Neuronal stem cell (in vitro differentiated cells): ENCODE measurements around the gene ITGA11.
A peak's percentile ranks its signal among the peaks of the same experiment; 100 is the strongest.

Experiments
- DNase-seq: peaks from one replicate; pipeline ENCODE4 v3.0.0-alpha.2; 2013; ENCODE audit warnings: low spot score
- H2AFZ ChIP-seq: one replicate; pipeline ENCODE4 v1.6.1; 2013; ENCODE audit warnings: mild to moderate bottlenecking, low read length, inconsistent platforms
- H2AK5ac ChIP-seq: 2 replicates; pipeline ENCODE4 v1.6.1; 2013; ENCODE audit warnings: low read depth, mild to moderate bottlenecking, inconsistent platforms, low read length, moderate library complexity, mixed read lengths
- H2BK120ac ChIP-seq: 2 replicates; pipeline ENCODE4 v1.6.1; 2013; ENCODE audit warnings: low read depth, mild to moderate bottlenecking, inconsistent platforms, low read length, moderate library complexity, mixed read lengths
- H2BK12ac ChIP-seq: one replicate; pipeline ENCODE4 v1.6.1; 2013; ENCODE audit warnings: low read length, inconsistent platforms
- H2BK15ac ChIP-seq: 2 replicates; pipeline ENCODE4 v1.6.1; 2013; ENCODE audit warnings: mild to moderate bottlenecking, low read length, inconsistent platforms, mixed read lengths
- H2BK5ac ChIP-seq: one replicate; pipeline ENCODE4 v1.6.1; 2013; ENCODE audit warnings: inconsistent platforms, mild to moderate bottlenecking, low read length, moderate library complexity
- H3K14ac ChIP-seq: one replicate; pipeline ENCODE4 v1.6.1; 2013; ENCODE audit warnings: low read length, inconsistent platforms
- H3K18ac ChIP-seq: 2 replicates; pipeline ENCODE4 v1.6.1; 2013; ENCODE audit warnings: low read length, inconsistent platforms
- H3K23ac ChIP-seq: 2 replicates; pipeline ENCODE4 v1.6.1; 2013; ENCODE audit warnings: low read depth, mild to moderate bottlenecking, mixed read lengths, low read length, inconsistent platforms; ENCODE audit not compliant: poor library complexity
- H3K27ac ChIP-seq: replicated peaks from 3 replicates; pipeline ENCODE4 v1.5.1; 2013; ENCODE audit warnings: low read length, inconsistent platforms
- H3K27me3 ChIP-seq, 3 experiments: 2 replicates each; pipeline ENCODE4 v1.6.1; 2013; ENCODE audit warnings: low read length in 3 of 3, mild to moderate bottlenecking in 2 of 3, inconsistent platforms in 1 of 3, low read depth in 1 of 3, mixed read lengths in 1 of 3, moderate library complexity in 1 of 3; ENCODE audit not compliant: control insufficient read depth in 3 of 3, insufficient read depth in 3 of 3
- H3K36me3 ChIP-seq, 2 donors: replicated peaks in 1 of 2; 2 replicates each; pipeline ENCODE4 v1.6.1; 2013; ENCODE audit warnings: low read length in 2 of 2; ENCODE audit not compliant: control insufficient read depth in 2 of 2, insufficient read depth in 2 of 2
- H3K4ac ChIP-seq: 2 replicates; pipeline ENCODE4 v1.6.1; 2013; ENCODE audit warnings: inconsistent platforms, mild to moderate bottlenecking, low read length, moderate library complexity
- H3K4me1 ChIP-seq, 2 donors: 1 replicate in 1 of 2; 2 replicates in 1 of 2; pipeline ENCODE4 v1.6.1; 2013; ENCODE audit warnings: low read length in 2 of 2, low read depth in 1 of 2; ENCODE audit not compliant: control insufficient read depth in 2 of 2, insufficient read depth in 1 of 2
- H3K4me2 ChIP-seq: one replicate; pipeline ENCODE4 v1.6.1; 2013; ENCODE audit warnings: mild to moderate bottlenecking, low read length, inconsistent platforms; ENCODE audit not compliant: insufficient read depth, poor library complexity, severe bottlenecking
- H3K4me3 ChIP-seq, 2 donors: 2 replicates each; pipeline ENCODE4 v1.5.1; 2013; ENCODE audit warnings: low read length in 2 of 2, mild to moderate bottlenecking in 2 of 2, inconsistent platforms in 1 of 2, moderate library complexity in 1 of 2
- H3K79me1 ChIP-seq: one replicate; pipeline ENCODE4 v1.6.1; 2013; ENCODE audit warnings: low read depth, mild to moderate bottlenecking, inconsistent platforms, low read length, moderate library complexity
- H3K9ac ChIP-seq: one replicate; pipeline ENCODE4 v1.6.1; 2013; ENCODE audit warnings: mild to moderate bottlenecking, low read depth, low read length, inconsistent platforms; ENCODE audit not compliant: poor library complexity
- H3K9me3 ChIP-seq, 2 donors: replicated peaks in 1 of 2; 2 replicates each; pipeline versions ENCODE3 to v1.6.1; 2013; ENCODE audit warnings: low read length in 2 of 2, mild to moderate bottlenecking in 2 of 2, inconsistent platforms in 1 of 2, low read depth in 1 of 2, mixed read lengths in 1 of 2, moderate library complexity in 1 of 2; ENCODE audit not compliant: control insufficient read depth in 2 of 2, insufficient read depth in 1 of 2
- H4K8ac ChIP-seq: one replicate; pipeline ENCODE4 v1.6.1; 2013; ENCODE audit warnings: low read depth, mild to moderate bottlenecking, inconsistent platforms, low read length, moderate library complexity
- H4K91ac ChIP-seq: one replicate; pipeline ENCODE4 v1.6.1; 2013; ENCODE audit warnings: low read length, low read depth, mild to moderate bottlenecking, inconsistent platforms; ENCODE audit not compliant: poor library complexity
- WGBS, 2 donors: extraction: QIAGEN DNeasy Blood & Tissue Kit; methylation state at CpG; one replicate each; pipeline ENCODE4 v1.1.7; 2013; ENCODE audit warnings: missing lambda C conversion rate in 2 of 2, mixed read lengths in 1 of 2; ENCODE audit not compliant: insufficient read length in 2 of 2, insufficient replicate concordance in 1 of 2; ENCODE audit errors: extremely low coverage in 2 of 2; 5-methylcytosine and 5-hydroxymethylcytosine counted together

Gene ITGA11

GRCh38 chr15:68290715-68291114 lies 141.2 kb downstream of the ITGA11 start:
- no peak overlapping the region for H3K4me3 ChIP-seq
- H3K4me2 ChIP-seq = no peak overlapping the region
- no peak overlapping the region for H3K27ac ChIP-seq
- H3K9ac ChIP-seq = no peak overlapping the region
- H3K9me3 ChIP-seq = no peaks in the 10 kb centered on the region
- no peak overlapping the region for H2BK5ac ChIP-seq
- H4K8ac ChIP-seq = no peak overlapping the region
- H3K4me1 ChIP-seq = no peaks in the 10 kb centered on the region
- H3K23ac ChIP-seq = no peak overlapping the region
- peaks cover 15 to 71% of the 10 kb centered on the region in 2 donors for H3K36me3 ChIP-seq
- H3K4ac ChIP-seq = no peak overlapping the region
- no peak overlapping the region for H4K91ac ChIP-seq
- no peak overlapping the region for H2BK120ac ChIP-seq
- H2BK12ac ChIP-seq = no peak overlapping the region
- no peak overlapping the region for H2BK15ac ChIP-seq
- H3K27me3 ChIP-seq = no peaks in the 10 kb centered on the region
- H3K18ac ChIP-seq = no peak overlapping the region
- WGBS, 2 donors = no CpG with 5 or more reads among the region's 8 CpGs
- no peak for DNase-seq
- H2AK5ac ChIP-seq = no peak overlapping the region
- H3K14ac ChIP-seq = no peak overlapping the region
- no peak overlapping the region for H2AFZ ChIP-seq
- H3K79me1 ChIP-seq = peaks cover 4% of the 10 kb centered on the region

GRCh38 chr15:68289621-68290352 lies 142.2 kb downstream of the ITGA11 start:
- Histone ChIP-seq H3K4me3 (no peak overlapping the region), H3K36me3 (peaks cover 17 to 80% of the 10 kb centered on the region in 2 donors), H2AK5ac (no peak overlapping the region)

GRCh38 chr15:68289057-68289456 lies 142.9 kb downstream of the ITGA11 start:
- no peak overlapping the region for H2BK5ac ChIP-seq
- no peak overlapping the region for H2BK12ac ChIP-seq
- no peak overlapping the region for H3K14ac ChIP-seq
- H3K27me3 ChIP-seq = no peaks in the 10 kb centered on the region
- no peak overlapping the region for H2BK15ac ChIP-seq
- H4K91ac ChIP-seq = no peak overlapping the region
- H4K8ac ChIP-seq = no peak overlapping the region
- no peak overlapping the region for H2AK5ac ChIP-seq
- H3K4me3 ChIP-seq = no peak overlapping the region
- H3K79me1 ChIP-seq = peaks cover 9% of the 10 kb centered on the region
- H2BK120ac ChIP-seq = no peak overlapping the region
- no peak overlapping the region for H3K23ac ChIP-seq
- no peak overlapping the region for H3K4me2 ChIP-seq
- peaks cover 20 to 87% of the 10 kb centered on the region in 2 donors for H3K36me3 ChIP-seq
- peaks cover 3 to 15% of the 10 kb centered on the region in 2 donors for H3K9me3 ChIP-seq
- no CpG with 5 or more reads among the region's 2 CpGs for WGBS, 2 donors
- H3K4me1 ChIP-seq = no peaks in the 10 kb centered on the region
- no peak overlapping the region for H3K18ac ChIP-seq
- no peak overlapping the region for H2AFZ ChIP-seq
- no peak overlapping the region for H3K9ac ChIP-seq
- H3K27ac ChIP-seq = no peak overlapping the region
- no peak overlapping the region for H3K4ac ChIP-seq
- no peak for DNase-seq

More at GRCh38 chr15:68289621-68290352, 142.2 kb downstream of the ITGA11 start:
- H4K91ac ChIP-seq = no peak overlapping the region
- no peak for DNase-seq
- H3K18ac ChIP-seq = no peak overlapping the region
- H3K9ac ChIP-seq = no peak overlapping the region
- H2BK12ac ChIP-seq = no peak overlapping the region
- peaks cover 0 to 7% of the 10 kb centered on the region in 2 donors for H3K9me3 ChIP-seq
- no peak overlapping the region for H2BK5ac ChIP-seq
- no peaks in the 10 kb centered on the region for H3K4me1 ChIP-seq
- no peak overlapping the region for H3K23ac ChIP-seq
- no peaks in the 10 kb centered on the region for H3K27me3 ChIP-seq
- H2AFZ ChIP-seq = no peak overlapping the region
- peaks cover 6% of the 10 kb centered on the region for H3K79me1 ChIP-seq
- no peak overlapping the region for H3K4me2 ChIP-seq
- H3K14ac ChIP-seq = no peak overlapping the region
- no peak overlapping the region for H2BK120ac ChIP-seq
- no peak overlapping the region for H3K27ac ChIP-seq
- WGBS, 2 donors = no CpG with 5 or more reads among the region's 14 CpGs
- no peak overlapping the region for H4K8ac ChIP-seq
- no peak overlapping the region for H3K4ac ChIP-seq
- no peak overlapping the region for H2BK15ac ChIP-seq

- Histone ChIP-seq H4K8ac (no peak overlapping the region), H3K14ac (peak overlapping the region; percentile 82), H2AFZ (no peak overlapping the region), H3K4me2 (no peak overlapping the region), H3K9me3 (peaks cover 3 to 16% of the 10 kb centered on the region in 2 donors), H3K4ac (no peak overlapping the region), H4K91ac (no peak overlapping the region), H2BK15ac (no peak overlapping the region), H3K4me3 (no peak overlapping the region), H2AK5ac (no peak overlapping the region), H3K4me1 (peaks cover 5 to 10% of the 10 kb centered on the region in 2 donors), H2BK5ac (no peak overlapping the region), H3K23ac (no peak overlapping the region), H3K79me1 (peaks cover 9% of the 10 kb centered on the region), H3K27ac (no peak overlapping the region), H3K18ac (no peak overlapping the region), H2BK12ac (no peak overlapping the region), H3K36me3 (peaks cover 20 to 69% of the 10 kb centered on the region in 2 donors), H3K9ac (no peak overlapping the region), H2BK120ac (no peak overlapping the region), H3K27me3 (no peaks in the 10 kb centered on the region)
- no peak for DNase-seq
- no CpG with 5 or more reads among the region's 5 CpGs for WGBS, 2 donors
These were observed 145.7 kb downstream of the ITGA11 start for GRCh38 chr15:68286256-68286655.
